NCI-H345 treated with DMSO at 0.1 percent for 48 hours (cell line): ENCODE data around the gene VAV2.
"Not testable (repeated sequence)": the region's sequence is repeated elsewhere in the genome, so short reads cannot be mapped to it uniquely, and the experiment has no call there.

ENCODE experiments used
- DNase-seq: peaks from one replicate; lab custom pipeline; 2025; ENCODE audit not compliant: unreplicated experiment; lab: John Stamatoyannopoulos, UW

The VAV2 gene

DNA sequence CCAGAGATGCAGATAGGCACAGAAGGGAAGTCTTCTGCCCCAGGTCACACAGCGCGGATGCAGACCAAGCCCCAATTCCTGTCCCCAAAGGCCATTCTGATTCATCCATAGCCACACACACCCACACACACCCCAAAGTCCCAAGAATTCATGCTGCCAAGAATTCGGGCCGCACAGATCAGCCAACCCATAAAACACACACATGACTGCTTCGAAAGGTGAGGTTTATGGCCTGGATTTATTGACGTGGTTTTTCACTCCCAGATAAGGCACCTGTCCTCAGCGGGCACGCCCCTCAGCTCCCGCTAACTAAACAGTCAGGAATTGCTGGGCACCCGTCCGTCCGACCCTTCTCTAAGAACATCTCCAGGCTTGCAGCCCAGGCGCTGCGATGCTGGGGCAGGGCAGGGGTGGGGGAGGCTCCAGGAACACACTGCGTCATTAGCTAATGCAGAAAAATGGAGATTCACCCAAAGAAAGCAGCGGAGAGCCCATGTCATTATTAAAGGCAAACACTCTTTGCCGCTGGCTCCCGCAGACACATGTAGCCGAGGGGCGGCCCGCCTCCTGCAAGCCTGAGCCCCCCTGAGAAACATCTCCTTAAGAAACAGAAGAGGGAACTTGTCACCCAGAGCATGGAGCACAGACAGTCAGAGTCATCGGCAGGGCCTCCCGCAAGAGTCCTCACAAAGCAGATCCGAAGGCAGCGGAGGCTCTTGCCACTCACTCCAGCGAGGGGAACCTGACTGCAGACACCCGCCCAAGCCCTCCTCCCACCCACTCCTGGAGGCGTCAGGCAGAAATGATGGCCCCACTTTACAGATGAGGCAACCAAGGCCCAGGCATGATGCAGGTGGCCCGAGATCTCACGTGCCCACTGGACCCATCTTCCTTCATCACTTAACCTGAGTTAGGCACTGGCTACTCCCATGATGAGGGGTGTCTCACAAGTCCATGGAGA, 19.9 kb downstream of the VAV2 start:
- no peak for DNase-seq

DNA sequence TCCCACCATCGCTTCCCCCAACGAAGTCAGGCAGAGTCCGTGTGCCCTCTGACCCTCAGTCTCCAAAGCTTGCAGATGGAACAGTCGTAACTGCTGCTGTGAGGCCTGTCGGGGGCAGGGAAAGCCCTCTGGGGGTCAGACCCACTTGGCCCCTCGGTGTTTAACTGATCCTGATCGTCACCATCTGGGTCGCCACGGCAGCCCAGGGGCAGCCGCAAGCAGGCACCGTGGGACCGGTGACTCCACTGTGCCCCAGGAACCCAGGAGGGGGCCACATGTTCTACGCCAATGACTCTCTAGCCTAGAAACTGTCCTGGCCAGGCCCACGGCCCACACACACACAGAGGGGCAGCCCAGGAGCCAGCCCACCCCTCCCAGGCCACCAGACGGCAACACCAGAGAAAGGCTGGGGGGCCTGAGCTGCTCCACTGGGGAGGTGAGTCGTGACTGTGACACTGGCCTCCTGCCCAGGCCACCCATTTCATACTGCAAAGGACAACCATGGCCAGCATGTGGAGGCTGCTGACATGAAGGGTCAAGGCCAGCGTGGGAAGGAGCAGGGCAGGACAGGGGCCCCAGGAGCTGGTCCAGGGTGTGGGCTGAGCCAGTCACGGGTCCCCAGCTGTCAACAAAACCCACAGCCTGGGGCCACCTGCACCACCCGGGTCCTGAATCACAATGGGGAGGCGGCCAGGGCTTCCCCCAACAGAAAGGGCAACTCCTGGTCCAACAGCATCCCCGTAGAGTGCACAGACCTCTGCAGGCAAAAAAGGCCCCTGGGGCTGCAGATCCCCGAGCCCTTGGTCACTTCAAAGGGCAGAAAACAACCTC, 20.8 kb downstream of the VAV2 start:
- DNase-seq = no peak

DNA sequence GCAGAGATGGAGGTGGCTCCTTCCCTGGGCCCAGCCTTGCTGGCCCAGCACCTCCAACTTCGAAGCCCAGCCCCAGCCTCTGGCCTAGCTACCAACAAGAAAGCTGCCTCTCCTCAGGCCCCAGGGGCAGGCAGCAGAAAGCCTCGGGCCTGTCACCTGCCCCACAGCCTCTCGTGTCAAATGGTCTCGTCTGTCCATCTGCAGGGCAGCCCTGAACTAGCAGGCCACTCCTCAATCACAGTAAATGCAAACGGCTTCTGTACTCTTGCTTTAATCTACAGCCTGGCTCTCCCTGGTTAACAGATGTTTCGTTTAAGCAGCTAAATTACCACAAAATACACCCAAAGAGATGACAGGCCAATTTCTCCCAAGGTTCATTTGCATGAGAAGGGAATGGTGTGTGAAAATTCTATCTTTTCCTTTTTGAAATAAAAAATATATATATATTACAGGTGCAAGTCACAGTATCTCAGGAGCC, 21.5 kb downstream of the VAV2 start:
- no peak for DNase-seq

DNA sequence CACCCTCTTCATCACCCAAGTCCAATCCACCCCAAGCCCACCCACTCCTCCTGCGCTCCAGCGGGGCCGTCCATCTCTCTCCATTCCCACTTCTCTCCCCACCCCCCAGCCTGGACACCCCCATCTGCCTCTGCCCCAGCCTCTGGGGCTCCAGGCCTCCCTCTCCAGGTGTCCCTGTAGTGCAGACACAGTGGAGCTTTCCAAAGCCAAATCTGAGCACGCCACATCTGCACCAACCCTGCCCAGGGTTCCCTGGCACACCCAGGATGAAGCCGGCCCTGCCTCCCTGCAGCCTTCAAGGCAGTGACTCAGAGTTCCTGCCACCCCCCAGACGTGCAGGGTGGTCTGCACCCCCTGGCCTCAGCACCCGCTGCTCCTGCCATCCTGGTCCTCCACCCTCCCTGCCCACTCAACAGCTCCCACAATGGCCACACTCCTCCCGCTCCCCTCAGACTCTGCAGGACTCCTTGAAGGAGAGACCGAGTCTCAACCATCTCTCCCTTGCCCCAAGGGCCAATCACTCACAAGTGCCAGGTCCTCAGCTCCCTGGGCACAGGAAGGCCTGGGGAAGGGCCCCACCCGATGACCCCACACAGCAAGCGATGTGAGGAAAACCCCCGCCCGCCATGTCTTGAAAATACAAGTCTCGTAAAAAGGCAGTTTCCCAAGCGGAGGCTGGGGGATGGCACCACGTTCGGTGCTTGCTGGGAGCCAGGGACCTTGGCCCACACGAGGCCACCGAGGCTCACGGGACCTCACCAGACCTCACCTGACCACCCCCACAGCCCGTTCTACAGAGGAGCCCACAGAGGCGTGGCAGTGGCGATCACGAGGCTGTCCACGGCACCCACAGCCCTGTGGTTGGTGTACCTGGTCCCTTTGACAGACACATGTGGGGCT, 22.2 kb downstream of the VAV2 start:
- DNase-seq = no peak

DNA sequence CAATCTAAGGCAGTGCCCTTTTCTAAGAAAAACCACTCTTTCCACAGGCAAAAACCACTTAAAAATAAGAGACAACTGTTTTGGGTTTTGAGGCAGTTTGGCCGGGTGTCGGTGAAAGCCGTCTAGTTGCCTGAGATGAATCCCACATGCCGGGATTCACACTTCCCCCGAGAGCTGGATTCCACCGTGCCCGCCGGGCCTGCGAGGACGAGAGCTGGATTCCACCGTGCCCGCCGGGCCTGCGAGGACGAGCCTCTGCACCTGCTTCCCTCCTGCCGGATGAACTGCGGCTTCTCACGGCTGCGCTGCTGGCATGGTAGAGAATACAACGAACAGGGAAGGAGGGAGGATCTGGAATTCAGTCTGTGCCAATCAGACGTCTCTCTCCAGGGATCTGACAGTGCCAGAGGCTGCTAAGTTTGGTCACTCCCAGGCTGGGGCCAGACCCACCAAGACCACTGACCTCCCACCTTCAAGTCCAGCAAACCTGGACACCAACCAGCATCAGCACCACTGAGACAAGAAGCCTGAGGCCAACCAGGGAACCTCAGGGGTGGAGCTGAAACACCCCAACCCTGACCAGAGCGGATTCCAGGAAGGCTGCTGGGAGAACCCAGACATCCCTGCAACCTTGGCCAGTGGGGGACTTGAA, 23.0 kb downstream of the VAV2 start:
- no peak for DNase-seq

DNA sequence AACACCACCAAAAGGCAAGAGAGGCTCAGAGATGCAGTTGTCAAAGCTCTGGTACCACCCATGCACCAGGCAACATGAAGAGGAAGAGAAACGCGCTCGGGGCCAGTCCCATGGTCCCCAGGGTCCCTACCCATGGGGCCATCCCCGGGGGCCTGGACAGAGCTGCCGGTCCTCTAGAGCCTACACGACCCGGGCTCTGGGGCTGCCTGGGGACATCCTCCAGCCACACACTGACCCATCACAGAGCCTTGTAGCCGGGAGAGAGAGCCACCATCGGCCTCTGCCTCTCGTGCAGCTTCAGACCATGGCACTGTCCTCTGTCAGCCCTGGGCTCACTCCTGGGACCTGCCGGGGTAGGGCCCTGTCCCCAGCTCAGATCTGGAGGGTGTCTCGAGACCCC, 23.7 kb downstream of the VAV2 start:
- no peak for DNase-seq

DNA sequence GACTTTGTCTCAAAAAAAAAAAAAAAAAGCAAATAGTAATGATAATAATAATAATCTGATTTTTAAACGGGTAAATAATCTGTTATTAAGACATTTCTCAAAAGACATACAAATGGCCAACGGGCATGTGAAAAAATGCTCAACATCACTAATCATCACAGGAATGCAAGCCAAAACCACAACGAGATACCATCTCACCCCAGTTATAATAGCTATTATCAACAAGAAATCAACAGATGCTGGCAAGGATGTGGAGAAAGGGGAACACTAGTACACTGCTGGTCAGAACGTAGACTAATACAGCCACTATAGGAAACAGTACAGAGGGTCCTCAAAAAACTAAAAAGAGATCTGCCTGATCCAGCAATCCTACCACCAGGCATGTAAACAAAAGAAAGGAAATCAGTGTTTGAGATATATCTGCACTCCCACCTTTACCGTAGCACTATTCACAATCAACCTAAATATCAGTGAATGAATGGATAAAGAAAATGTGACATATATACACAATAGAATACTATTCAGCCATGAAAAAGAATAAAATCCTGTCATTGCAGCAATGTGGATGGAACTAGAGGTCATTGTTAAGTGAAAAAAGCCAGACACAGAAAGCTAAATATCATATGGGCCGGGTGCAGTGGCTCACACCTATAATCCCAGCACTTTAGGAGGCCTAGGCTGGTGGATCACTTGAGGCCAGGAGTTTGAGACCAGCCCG, 24.9 kb downstream of the VAV2 start:
- no peak for DNase-seq

DNA sequence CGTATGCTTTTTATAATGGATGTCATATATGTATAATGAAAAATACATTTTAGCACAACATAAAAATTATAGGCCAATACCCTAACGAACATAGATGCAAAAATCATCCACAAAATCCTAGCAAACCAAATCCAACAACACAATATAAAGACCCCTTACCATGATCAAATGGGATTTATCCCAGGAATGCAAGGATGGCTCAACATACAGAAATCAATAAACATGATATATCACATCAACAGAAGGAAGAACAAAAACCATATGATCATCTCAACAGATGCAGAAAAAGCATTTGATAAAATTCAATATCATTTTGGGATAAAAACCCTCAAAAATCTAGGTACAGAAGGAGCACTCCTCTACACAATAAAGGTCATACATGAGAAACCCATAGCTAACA, 27.7 kb downstream of the VAV2 start:
- no peak for DNase-seq

DNA sequence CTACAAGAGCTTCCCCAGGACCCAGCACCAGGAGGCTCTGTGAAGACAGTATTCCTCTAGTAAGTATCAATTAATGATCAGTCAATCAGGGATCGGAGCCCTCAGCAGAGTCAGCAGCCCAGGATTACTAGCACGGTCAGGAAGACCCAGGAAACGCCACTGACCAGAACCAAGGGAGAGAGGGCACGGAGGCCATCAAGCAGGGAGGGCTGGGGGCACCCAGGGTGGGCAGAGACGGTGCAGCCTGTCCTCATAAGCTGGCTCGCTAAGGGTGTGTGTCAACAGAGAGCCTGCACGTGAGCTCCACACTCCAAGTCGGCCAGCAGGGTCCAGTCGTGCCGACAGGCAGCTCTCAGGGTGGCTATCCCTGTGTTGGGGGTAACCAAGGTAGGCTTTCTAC, 29.0 kb downstream of the VAV2 start:
- DNase-seq = no peak

DNA sequence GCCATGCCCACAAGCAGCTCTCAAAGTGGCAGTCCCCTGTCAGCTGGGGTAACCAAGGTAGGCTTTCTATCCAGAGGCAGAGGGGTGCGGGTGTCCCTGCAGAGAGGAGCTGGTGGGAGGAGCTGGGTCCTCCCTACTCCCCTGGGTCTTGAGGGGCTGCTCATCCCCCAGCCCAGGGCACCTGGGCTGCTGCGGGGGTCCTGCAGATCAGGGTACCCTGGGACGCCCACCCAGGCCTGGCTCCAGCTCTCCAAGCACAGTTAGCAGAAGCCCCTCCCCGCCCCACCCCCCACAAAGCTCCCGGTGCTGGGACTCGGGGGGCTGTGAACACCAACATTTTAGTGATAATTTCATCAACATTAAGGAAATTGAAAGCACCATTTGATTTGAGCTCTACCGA, 29.8 kb downstream of the VAV2 start:
- no peak for DNase-seq

DNA sequence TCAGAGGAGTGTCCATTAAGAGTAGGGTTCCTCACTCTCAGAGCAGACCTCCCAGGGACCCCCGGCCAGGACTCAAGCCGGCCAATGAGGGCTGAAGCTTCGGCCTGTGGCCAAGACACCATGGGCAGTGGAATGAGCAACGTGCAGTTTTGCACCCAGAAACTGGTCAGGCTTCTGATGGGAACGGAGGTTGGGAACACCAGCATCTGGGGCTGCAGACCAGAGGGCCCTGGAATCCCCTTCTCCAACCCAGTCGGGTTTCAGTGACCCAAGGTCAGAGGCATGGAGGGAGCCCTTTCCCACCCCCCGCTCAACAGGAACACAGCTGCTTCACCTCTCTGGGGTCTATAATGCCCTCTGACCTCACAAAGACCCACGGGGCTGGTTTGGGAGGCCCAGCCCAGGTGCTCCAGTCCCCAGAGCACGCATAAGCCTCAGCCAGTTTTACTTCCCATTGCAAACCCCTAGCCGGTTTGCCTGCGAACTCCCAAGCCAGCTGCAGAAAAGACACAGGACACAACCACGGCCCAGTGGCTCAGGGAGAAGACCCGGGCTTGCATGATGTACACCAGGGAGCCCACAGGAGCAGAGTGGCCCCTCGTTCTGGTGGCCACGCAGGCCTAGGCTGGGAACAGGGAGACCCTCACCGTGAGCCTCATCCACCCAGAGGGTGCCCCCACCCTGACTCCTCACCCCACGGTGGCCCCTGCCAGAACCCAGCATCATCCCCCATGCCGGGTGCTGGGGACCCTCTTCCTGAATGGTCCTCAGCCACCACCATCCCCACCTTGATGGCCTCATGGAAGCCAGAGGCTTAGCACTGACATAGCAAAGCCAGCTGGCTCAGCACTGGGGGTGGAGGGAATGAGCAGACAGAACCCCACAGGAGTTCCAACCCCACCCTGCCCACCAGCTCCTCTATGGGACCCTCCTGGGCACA, 30.6 kb downstream of the VAV2 start:
- DNase-seq = no peak

DNA sequence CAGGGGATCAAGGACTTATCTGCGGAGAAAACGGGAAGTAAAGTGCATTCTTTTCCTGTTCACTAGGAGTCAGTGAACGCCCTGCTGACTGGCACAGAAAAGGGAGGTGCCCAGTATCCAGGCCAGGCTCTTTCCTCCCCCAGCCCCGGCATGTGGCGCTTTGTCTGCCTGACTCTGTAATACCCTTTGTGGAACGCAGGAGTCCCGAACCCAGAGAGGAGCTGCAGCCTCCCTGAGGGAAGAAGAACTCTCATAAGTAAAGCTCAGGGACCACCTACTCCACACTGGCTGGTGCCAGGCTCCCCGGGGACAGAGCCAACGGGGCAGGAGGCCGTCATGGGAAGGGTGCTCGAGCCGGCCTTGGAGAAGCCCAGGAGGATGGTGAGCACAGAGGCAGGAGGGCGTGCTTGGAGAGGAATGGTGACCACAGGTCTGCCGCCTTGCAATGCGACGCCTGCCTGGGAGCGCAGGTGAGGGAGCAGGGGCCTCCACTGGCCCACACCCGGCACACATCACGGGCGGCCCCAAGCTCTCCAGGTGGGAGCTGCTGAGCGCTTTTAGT, 31.5 kb downstream of the VAV2 start:
- DNase-seq = no peak

DNA sequence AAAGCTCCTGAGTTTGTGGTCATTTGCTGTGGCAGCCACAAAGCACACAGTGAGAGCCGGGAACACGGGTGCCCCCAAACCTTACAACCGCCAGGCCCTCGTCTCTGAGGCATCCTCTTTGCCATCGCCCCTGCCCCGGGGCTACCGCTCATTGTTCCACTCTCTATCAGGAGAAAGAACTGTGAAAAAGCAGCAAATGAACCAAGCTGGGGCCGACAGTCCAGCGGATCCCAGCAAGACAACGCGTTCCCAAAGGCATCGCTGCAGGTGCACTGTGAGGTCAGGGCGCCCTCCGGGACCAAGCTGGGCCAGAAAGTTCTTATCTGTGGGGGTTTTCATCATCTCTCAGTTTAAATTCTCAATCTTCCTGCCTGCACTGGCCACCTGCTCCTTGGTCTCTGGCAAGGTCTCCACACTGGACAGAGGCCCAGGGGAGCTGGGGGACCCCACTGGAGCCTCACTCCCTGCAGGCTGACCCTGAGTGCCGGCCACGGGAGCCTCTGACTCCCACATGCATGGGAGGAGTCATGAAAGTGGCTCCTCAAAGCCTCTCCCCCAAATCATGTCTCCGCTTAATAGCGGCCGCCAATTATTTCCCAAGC, 32.1 kb downstream of the VAV2 start:
- DNase-seq = no peak

DNA sequence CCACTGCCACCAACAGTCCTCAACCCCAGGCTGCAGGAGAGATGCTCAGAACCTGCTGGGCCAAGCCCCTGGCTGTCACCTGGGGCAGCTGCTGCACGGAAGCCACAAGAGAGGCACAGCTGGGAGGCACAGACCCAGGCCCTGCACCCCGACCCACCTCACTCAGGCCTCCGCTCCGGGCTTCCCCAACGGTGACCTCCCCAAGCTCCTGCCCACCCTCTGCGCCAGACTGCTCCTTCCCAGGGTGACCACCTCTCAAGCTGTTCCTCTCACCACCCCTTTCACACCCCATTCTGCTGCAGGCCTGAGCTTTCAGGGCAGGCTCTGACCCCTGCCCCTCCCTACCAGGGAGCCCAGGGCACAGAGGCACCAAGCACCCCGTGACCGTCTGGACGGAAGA, 33.0 kb downstream of the VAV2 start:
- DNase-seq = no peak

DNA sequence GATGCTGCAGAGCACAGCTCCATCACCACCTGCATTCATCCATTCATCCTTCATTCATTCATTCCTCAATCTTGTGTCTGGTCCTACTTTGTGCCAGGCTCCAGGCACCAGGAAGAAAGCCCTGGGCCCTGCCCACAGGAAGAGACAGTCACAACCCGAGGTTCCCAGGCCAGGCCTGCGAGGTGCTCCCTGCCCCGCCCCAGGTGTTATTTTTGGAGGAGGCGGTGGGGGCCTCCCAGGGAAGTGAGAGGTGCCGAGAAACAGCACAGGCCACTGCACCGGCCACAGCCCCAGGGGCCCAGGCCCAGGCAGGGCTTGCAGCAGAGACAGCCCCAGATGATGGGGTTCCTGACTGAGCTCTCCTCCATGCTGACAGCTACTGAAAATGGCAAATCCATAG, 33.4 kb downstream of the VAV2 start:
- DNase-seq = no peak

DNA sequence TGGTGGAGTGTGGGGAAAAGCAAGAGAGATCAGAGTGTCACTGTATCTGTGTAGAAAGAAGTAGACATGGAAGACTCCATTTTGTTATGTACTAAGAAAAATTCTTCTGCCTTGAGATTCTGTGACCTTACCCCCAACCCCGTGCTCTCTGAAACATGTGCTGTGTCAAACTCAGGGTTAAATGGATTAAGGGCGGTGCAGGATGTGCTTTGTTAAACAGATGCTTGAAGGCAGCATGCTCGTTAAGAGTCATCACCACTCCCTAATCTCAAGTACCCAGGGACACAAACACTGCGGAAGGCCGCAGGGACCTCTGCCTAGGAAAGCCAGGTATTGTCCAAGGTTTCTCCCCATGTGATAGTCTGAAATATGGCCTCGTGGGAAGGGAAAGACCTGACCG, 34.4 kb downstream of the VAV2 start:
- not testable (repeated sequence) for DNase-seq

DNA sequence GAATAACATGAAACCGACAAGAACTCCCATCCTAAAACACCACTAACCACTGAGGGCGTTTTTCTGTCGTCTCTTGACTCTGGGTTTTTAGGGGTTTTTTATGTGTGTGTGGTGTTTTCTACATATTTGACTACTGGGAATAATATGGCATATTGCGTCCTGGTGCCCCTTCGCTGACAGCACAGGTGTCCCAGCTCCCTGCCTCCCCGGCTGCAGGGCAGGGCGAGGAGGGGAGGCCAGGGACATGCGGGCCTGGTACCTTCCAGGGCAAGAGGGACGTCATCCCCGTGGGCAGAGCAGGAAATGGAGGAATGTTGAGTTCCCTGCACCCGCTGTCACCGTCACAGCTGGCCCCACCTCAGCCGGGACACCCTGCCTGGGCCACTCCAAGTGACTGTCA, 34.8 kb downstream of the VAV2 start:
- no peak for DNase-seq

DNA sequence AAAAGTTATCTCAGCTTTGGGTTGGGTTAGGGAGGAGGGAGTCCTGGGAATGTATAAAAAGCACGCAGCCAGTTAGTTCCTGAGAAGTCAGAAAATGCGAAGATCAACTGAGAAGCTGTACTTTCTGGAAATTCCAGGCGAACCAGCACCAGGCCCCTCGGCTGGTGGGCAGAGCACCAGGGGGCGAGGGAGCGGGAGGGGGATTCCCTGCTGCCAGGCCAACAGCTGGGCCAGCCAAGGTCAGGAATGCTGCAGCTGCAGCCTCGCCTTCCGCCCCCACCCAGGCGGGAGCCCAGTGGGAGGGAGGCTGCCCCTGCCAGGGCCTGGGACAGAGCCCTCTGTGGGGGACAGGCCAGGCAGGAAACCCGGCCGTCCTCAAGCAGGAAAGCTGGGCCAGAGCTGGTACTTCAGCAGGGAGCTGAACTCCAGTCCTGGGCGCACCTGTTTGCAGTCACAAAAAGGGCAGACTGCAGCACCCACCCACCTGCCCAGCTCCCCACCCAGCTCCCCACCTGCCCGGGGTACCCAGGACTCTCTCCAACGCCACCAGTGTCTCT, 35.5 kb downstream of the VAV2 start:
- DNase-seq = no peak
